Stimulated activated CD4-positive, alpha-beta T cell treated with anti-CD3 and anti-CD28 coated beads, Interleukin-2, amount 100 ng/mL, for 24 hours (primary cell): Measurements from ENCODE around the gene CHRNA4.
"Not testable (repeated sequence)": the region's sequence is repeated elsewhere in the genome, so short reads cannot be mapped to it uniquely, and the experiment has no call there.

Experiments used
- DNase-seq, 2 donors: peaks; one replicate each; pipeline ENCODE4 v3.0.0-alpha.2; 2020

Gene CHRNA4

GRCh38 chr20:63347950-63348827 is 13.0 kb downstream of the CHRNA4 start:
- no peak for DNase-seq

- no peak for DNase-seq
Measured at GRCh38 chr20:63347081-63347741, 13.9 kb downstream of the CHRNA4 start.

DNA sequence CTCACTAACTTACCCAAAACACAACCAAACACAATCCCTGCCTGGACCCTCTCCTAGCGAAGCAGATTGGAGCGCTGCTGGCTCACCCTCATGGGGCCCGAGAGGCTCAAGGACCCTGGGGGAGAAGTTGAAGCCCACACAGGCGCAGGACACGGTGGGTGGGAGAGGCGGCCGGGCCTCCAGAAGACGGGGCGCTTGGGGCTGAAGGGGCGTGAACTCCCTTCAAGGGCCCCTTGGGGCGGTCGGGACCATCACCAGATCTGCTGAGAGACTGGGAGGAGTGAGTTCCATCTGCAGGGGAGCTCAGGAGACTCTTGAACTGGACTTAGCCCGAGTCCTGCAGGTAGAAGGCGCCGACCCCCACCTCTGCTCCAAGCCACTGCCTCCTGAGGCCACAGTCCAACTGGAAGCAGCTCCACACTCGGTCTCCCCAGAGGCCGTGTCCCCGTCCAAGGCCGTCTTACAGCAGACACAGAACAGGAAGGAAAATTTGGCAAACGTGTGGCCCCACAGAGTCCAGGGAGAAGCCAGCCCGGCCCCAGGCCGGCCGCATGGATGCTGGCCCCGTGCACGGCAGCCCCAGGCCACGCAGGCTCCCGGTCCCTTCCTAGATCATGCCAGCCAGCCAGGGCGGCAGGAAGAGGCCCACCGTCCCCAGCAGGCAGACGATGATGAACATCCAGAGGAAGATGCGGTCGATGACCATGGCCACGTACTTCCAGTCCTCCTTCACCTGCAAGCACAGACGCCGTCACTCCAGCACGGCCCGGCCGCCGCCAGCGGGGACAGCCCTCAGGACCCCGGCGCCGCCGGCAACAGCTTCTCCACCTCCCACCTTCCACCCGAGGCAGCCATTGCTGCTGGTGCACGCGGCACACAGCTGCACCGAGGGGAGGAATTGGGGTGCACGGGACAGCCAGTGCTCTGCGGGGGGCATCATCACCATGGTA is 14.7 kb downstream of the CHRNA4 start:
- no peak for DNase-seq

GRCh38 chr20:63345328-63346100 is 15.6 kb downstream of the CHRNA4 start:
- no peak for DNase-seq

- DNase-seq: no peak
Measured at GRCh38 chr20:63344616-63345327, 16.4 kb downstream of the CHRNA4 start.

GRCh38 chr20:63343460-63344445 is 17.4 kb downstream of the CHRNA4 start:
- DNase-seq: no peak

GRCh38 chr20:63342561-63343459 is 18.3 kb downstream of the CHRNA4 start:
- no peak for DNase-seq

- DNase-seq: not testable (repeated sequence)
Measured at GRCh38 chr20:63340158-63340688, 20.9 kb downstream of the CHRNA4 start.

- not testable (repeated sequence) for DNase-seq
Measured at GRCh38 chr20:63339154-63340094, 21.7 kb downstream of the CHRNA4 start.

GRCh38 chr20:63337786-63338420 is 23.2 kb downstream of the CHRNA4 start:
- DNase-seq: no peak

- DNase-seq: no peak
Measured at GRCh38 chr20:63336232-63336752, 24.9 kb downstream of the CHRNA4 start.

DNA sequence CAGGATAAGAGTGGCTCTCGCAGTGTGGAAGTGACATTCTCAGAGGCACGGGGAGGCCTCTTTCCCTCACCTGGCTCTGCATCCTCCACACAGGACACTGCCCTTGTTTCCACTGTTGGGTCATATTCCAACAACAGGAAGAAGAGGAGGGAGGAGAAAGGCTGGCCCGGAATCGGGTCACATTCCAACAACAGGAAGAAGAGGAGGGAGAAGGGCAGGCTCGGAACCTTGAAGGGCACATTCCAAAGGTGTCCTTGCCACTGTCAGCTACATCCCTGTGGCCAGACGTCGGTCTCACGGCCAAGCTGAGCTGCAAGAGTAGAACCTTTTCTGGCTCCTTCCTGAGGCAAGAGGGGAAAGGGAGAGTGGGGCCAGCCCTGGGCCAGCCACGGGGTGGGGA is 25.4 kb downstream of the CHRNA4 start:
- no peak for DNase-seq

GRCh38 chr20:63335060-63335459 is 26.1 kb downstream of the CHRNA4 start:
- DNase-seq: not testable (repeated sequence)

GRCh38 chr20:63334356-63334755 is 26.8 kb downstream of the CHRNA4 start:
- DNase-seq: no peak

- DNase-seq: no peak
Measured at GRCh38 chr20:63333241-63333836, 27.8 kb downstream of the CHRNA4 start.

DNA sequence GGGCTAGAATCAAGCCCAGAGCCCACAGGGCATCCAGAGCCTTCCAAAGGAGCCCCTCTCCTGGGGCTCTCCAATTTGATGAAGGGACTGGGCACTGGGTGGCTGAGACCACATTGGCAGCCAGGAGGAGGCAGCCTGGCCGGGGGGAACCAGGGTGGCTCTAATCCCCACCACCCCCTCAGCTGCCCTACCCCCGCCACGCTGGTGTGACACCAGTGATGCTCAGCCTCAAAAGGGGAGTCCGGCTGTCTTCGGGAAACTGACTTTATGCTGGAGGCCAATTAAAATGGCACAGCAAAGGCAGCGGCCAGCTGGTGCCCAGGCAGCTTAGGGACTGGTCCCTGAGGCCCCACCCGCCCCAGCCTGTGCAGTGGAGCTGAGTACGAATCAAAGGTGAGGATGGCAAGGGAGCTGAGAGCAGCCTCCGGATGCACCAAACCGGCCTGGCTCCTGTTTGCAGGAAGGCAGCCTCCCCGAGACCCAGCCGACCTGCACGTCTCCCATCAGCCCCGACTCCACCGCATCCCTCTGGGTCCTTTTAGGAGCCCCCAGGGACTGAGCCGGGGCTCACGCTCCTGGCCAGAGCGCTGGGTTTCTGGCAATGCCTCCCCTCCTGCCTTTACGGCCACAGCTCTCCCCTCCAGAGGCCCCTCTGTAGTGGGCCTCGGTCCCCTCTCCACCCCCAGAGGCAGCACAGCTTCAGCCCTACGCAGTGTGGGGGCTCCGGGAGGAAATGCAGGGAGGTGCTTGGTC is 28.5 kb downstream of the CHRNA4 start:
- no peak for DNase-seq
